A673 (cell line): ENCODE measurements around the gene EFS. TPM values are rescaled to one million over a fixed set of nuclear protein-coding genes. Genes with fewer than 3 reads are reported as not detected.

Source experiments
- Bru-seq: library from RNA; stranded (reverse); fragments of 400-500 nt; gene quantifications from one replicate; lab custom pipeline; 2021; lab: Mats Ljungman, UMichigan
- BruChase-seq, 2 experiments: library from RNA; stranded (reverse); fragments of 400-500 nt; gene quantifications; one replicate each; lab custom pipeline; 2021; lab: Mats Ljungman, UMichigan
- BruUV-seq: library from RNA; stranded (reverse); fragments of 400-500 nt; replicated peaks from 2 replicates; lab custom pipeline; 2021; lab: Mats Ljungman, UMichigan
- CTCF ChIA-PET: fragments of 300-600 bp; sonication (Branson Sonifier 250); formaldehyde crosslinking; loops from one replicate; lab custom pipeline; 2022; ENCODE audit warnings: antibody characterized with exemption; lab: Charles Lee
- POLR2A ChIA-PET: fragments of 300-600 bp; sonication (Branson Sonifier 250); formaldehyde crosslinking; loops from one replicate; lab custom pipeline; 2022; ENCODE audit warnings: antibody characterized with exemption; ENCODE audit not compliant: low non-redundant PET; lab: Charles Lee
- DNase-seq: peaks from one replicate; pipeline ENCODE4 v3.0.0-alpha.2; 2015; ENCODE audit warnings: low spot score
- H3K27ac ChIP-seq: fragments of 200-600 bp; sonication (generic); 2 replicates; pipeline ENCODE4 v1.5.1; 2016; ENCODE audit warnings: mixed run types, low read depth, mild to moderate bottlenecking, mixed read lengths, antibody characterized with exemption, low read length; ENCODE audit not compliant: poor library complexity, severe bottlenecking
- H3K27me3 ChIP-seq: fragments of 200-600 bp; sonication (generic); replicated peaks from 2 replicates; pipeline ENCODE4 v1.6.1; 2017; ENCODE audit warnings: mixed run types, low read depth, mild to moderate bottlenecking, mixed read lengths, antibody characterized with exemption, low read length; ENCODE audit not compliant: insufficient read depth, poor library complexity
- H3K36me3 ChIP-seq: fragments of 200-600 bp; sonication (generic); 2 replicates; pipeline ENCODE4 v1.6.1; 2016; ENCODE audit warnings: mixed run types, mild to moderate bottlenecking, mixed read lengths, antibody characterized with exemption, low read length; ENCODE audit not compliant: insufficient read depth, poor library complexity, severe bottlenecking
- H3K4me1 ChIP-seq: fragments of 200-600 bp; sonication (generic); 2 replicates; pipeline ENCODE4 v1.6.1; 2017; ENCODE audit warnings: mixed run types, mild to moderate bottlenecking, mixed read lengths, antibody characterized with exemption, low read length; ENCODE audit not compliant: insufficient read depth, poor library complexity, severe bottlenecking
- H3K4me3 ChIP-seq: fragments of 200-600 bp; sonication (generic); 2 replicates; pipeline ENCODE4 v1.5.1; 2016; ENCODE audit warnings: low read depth, mixed run types, mild to moderate bottlenecking, mixed read lengths, low read length; ENCODE audit not compliant: poor library complexity, severe bottlenecking
- H3K9me3 ChIP-seq: fragments of 200-600 bp; sonication (generic); 2 replicates; pipeline ENCODE4 v1.6.1; 2016; ENCODE audit warnings: mixed run types, low read depth, mild to moderate bottlenecking, mixed read lengths, antibody characterized with exemption, low read length; ENCODE audit not compliant: poor library complexity, severe bottlenecking
- EZH2 ChIP-seq: fragments of 200-600 bp; sonication (generic); IDR thresholded peaks from 2 replicates; pipeline ENCODE4 v1.6.1; 2017; ENCODE audit warnings: borderline replicate concordance, low read depth, mild to moderate bottlenecking, mixed read lengths, antibody characterized with exemption, low read length; ENCODE audit not compliant: poor library complexity, severe bottlenecking
- intact Hi-C: fragments of 100-400 bp; cut with micrococcal nuclease; formaldehyde crosslinking; loops from one replicate; pipeline ENCODE4 v1.10.0; 2022; ENCODE audit not compliant: unreplicated experiment
- long read RNA-seq: library from polyadenylated mRNA; stranded (forward); transcript quantifications from one replicate; pipeline ENCODE4 v2.0.0, GENCODE V29; 2022
- total RNA-seq: library from RNA; stranded (reverse); gene quantifications from 2 replicates; pipeline ENCODE4 v1.2.3, GENCODE V29; 2021
- TF ChIP-seq, protein P1 (sequence below): fragments of 300-800, 200-600 bp; sonication (generic); conservative IDR thresholded peaks from 2 replicates; pipeline ENCODE4 v1.5.1; 2017; ENCODE audit warnings: low read depth, mild to moderate bottlenecking, antibody characterized with exemption, low read length, moderate library complexity, mixed read lengths

Gene EFS, protein sequence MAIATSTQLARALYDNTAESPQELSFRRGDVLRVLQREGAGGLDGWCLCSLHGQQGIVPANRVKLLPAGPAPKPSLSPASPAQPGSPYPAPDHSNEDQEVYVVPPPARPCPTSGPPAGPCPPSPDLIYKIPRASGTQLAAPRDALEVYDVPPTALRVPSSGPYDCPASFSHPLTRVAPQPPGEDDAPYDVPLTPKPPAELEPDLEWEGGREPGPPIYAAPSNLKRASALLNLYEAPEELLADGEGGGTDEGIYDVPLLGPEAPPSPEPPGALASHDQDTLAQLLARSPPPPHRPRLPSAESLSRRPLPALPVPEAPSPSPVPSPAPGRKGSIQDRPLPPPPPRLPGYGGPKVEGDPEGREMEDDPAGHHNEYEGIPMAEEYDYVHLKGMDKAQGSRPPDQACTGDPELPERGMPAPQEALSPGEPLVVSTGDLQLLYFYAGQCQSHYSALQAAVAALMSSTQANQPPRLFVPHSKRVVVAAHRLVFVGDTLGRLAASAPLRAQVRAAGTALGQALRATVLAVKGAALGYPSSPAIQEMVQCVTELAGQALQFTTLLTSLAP
- total RNA-seq (55.9 and 60.9 TPM in 2 replicates), Bru-seq, nascent RNA (percentile 83 among the genes with signal in this experiment), BruChase-seq, experiment 1, labeled RNA remaining after a 2-hour chase (percentile 81 among the genes with signal in this experiment), BruChase-seq, experiment 2, labeled RNA remaining after a 6-hour chase (percentile 84 among the genes with signal in this experiment)
- long read RNA-seq, transcript EFS-201 (6 exons, 3,118 nt) = major isoform, 25 of 63 reads
- long read RNA-seq, transcript EFS-202 (5 exons, 2,704 nt) = minor isoform, 14 of 63 reads
- long read RNA-seq, partial matches to known transcripts = 14 of 63 reads
- long read RNA-seq, other reads (novel, unspliced or antisense) = 10 of 63 reads

DNA sequence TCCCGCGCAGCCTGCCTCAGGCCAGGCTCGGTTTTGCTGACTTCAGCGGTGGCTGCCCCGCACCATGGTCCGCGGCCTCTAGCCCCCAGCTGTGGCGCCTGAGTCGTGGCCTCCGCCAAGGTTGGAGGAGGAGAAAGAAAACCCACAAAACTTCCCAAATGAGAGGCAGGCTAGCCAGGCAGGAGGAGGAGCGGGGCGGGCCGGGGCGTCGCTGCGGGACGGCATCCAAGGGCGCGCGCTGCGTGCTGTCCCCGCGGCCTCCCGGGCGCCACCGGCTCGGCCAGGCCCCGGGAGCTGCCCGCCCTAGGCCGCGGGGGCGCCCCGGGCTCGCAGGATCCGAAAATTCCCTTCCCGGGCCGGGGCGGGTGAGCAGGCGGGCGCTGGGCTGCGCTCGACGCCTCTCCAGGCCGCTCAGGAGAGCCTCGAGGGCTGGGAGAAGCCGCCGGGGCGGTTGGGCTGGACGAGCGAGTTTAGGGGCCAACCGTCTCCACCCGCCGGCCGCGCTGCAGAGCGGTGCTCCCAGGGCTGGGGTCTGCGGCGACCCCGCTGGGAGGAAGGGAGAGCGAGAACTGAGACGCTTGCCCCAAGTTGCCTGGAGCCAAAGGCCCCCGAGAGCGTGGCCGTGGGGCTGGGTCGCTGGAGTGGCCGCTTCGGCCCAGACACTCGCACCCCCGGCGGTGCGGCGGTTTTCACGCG lies at the start of gene EFS:
Gene EFS, minus strand, starts transcription at position 137 of the 696 bp plus-strand sequence. CDS start 147 bp downstream, outside the sequence.
- Histone ChIP-seq H3K36me3 (peaks cover 32% of the 10 kb centered on the region), H3K27ac (peak within 1 kb of the TSS; percentile 98), H3K9me3 (no peaks in the 10 kb centered on the region), H3K4me1 (peaks cover 24% of the 10 kb centered on the region), H3K27me3 (no peaks in the 10 kb centered on the region), H3K4me3 (peak within 1 kb of the TSS; percentile 95)
- peak; percentile 17 for DNase-seq
- no peak for TF ChIP-seq EZH2
- TF ChIP-seq, protein P1, sequence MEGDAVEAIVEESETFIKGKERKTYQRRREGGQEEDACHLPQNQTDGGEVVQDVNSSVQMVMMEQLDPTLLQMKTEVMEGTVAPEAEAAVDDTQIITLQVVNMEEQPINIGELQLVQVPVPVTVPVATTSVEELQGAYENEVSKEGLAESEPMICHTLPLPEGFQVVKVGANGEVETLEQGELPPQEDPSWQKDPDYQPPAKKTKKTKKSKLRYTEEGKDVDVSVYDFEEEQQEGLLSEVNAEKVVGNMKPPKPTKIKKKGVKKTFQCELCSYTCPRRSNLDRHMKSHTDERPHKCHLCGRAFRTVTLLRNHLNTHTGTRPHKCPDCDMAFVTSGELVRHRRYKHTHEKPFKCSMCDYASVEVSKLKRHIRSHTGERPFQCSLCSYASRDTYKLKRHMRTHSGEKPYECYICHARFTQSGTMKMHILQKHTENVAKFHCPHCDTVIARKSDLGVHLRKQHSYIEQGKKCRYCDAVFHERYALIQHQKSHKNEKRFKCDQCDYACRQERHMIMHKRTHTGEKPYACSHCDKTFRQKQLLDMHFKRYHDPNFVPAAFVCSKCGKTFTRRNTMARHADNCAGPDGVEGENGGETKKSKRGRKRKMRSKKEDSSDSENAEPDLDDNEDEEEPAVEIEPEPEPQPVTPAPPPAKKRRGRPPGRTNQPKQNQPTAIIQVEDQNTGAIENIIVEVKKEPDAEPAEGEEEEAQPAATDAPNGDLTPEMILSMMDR = no peak
- BruUV-seq = no TSS peak
- intact Hi-C loops = loop anchor here (5.0 kb wide), 1 partner anchor 43 kb away; the partner anchor contains the start of gene PABPN1
- POLR2A ChIA-PET = no interaction called here
- CTCF ChIA-PET = no interaction called here

DNA sequence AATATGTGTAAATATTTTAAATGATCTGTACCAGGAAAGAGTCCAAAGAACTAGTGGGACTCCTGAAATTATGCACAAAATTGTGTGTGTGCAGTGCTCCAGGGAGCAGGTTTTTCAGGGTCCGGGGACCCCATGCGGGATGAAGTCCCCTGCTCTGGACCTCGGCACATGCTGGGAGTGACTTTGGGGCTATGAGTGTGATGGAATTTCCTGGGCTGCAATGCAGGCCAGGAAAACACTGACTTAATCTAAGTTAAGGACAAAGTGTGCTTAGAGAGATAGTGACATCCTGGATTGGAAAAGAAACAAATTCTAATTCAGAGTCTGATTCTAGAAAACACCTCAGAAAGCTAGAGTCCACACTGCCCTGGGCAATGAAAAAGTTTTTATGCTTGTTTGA lies 49.3 kb upstream of the EFS start:
- Histone ChIP-seq H3K4me3 (no peak overlapping the region), H3K9me3 (no peaks in the 10 kb centered on the region), H3K36me3 (no peaks in the 10 kb centered on the region), H3K27ac (no peak overlapping the region), H3K27me3 (no peaks in the 10 kb centered on the region), H3K4me1 (no peaks in the 10 kb centered on the region)
- ChIA-PET CTCF (no interaction called here), POLR2A (no interaction called here)
- TF ChIP-seq EZH2 = no peak
- TF ChIP-seq, protein P1 = no peak
- DNase-seq = no peak
- intact Hi-C loops = no loop called here
- BruUV-seq = no TSS peak

DNA sequence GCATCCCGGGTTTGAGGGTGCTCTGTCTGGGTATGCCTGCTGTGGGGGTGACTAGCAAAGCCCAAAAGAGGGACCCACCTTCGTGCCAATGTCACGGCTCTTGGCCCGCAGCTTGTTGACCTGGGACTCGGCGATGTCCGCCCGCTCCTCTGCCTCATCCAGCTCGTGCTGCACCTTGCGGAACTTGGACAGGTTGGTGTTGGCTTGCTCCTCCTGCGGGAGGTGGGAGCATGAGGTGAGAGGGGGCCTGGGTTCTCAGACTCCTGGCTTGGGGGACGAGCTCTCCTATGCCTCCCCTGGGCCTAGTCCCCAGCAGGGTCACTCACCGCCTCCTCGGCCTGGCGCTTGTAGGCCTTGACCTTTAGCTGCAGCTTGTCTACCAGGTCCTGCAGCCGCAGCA lies 48.7 kb upstream of the EFS start:
- no peak for DNase-seq
- no TSS peak for BruUV-seq
- ChIA-PET CTCF (no interaction called here), POLR2A (no interaction called here)
- Histone ChIP-seq H3K36me3 (no peaks in the 10 kb centered on the region), H3K9me3 (no peaks in the 10 kb centered on the region), H3K27me3 (peaks cover 2% of the 10 kb centered on the region), H3K27ac (no peak overlapping the region), H3K4me3 (no peak overlapping the region), H3K4me1 (no peaks in the 10 kb centered on the region)
- TF ChIP-seq, protein P1 = no peak
- no peak for TF ChIP-seq EZH2
- intact Hi-C loops = no loop called here
